ENCODE measurements around the gene DNAI2.
"Not testable (repeated sequence)": the region's sequence is repeated elsewhere in the genome, so short reads cannot be mapped to it uniquely, and the experiment has no call there.

Gene DNAI2

GRCh38 chr17:74245145-74245831 is 28.7 kb upstream of the DNAI2 start:
- DNase-seq (ENCODE audit: low spot score) = no peak

GRCh38 chr17:74245871-74246270 is 28.2 kb upstream of the DNAI2 start:
- DNase-seq (ENCODE audit: low spot score) = no peak

GRCh38 chr17:74249590-74250270 is 24.3 kb upstream of the DNAI2 start:
- DNase-seq (ENCODE audit: low spot score) = no peak

GRCh38 chr17:74250324-74250995 is 23.6 kb upstream of the DNAI2 start:
- no peak for DNase-seq (ENCODE audit: low spot score)

- DNase-seq (ENCODE audit: low spot score) = no peak
Measured at GRCh38 chr17:74251051-74251450, 23.0 kb upstream of the DNAI2 start.

GRCh38 chr17:74251569-74251968 is 22.5 kb upstream of the DNAI2 start:
- no peak for DNase-seq (ENCODE audit: low spot score)

- DNase-seq (ENCODE audit: low spot score) = no peak
Measured at GRCh38 chr17:74252211-74252610, 21.8 kb upstream of the DNAI2 start.

GRCh38 chr17:74253036-74253435 is 21.0 kb upstream of the DNAI2 start:
- DNase-seq (ENCODE audit: low spot score) = no peak

GRCh38 chr17:74257311-74257710 is 16.7 kb upstream of the DNAI2 start:
- DNase-seq (ENCODE audit: low spot score) = no peak

- DNase-seq (ENCODE audit: low spot score) = no peak
Measured at GRCh38 chr17:74259667-74260524, 14.1 kb upstream of the DNAI2 start.

- DNase-seq (ENCODE audit: low spot score) = no peak
Measured at GRCh38 chr17:74260525-74260850, 13.5 kb upstream of the DNAI2 start.

GRCh38 chr17:74262601-74263000 is 11.4 kb upstream of the DNAI2 start:
- DNase-seq (ENCODE audit: low spot score) = no peak

GRCh38 chr17:74267054-74267453 is 7.0 kb upstream of the DNAI2 start:
- not testable (repeated sequence) for DNase-seq (ENCODE audit: low spot score)

- DNase-seq (ENCODE audit: low spot score) = no peak
Measured at GRCh38 chr17:74267579-74267978, 6.5 kb upstream of the DNAI2 start.

GRCh38 chr17:74267987-74268499 is 6.0 kb upstream of the DNAI2 start:
- DNase-seq (ENCODE audit: low spot score) = no peak

- no peak for DNase-seq (ENCODE audit: low spot score)
Measured at GRCh38 chr17:74268558-74268957, 5.5 kb upstream of the DNAI2 start.

- no peak for DNase-seq (ENCODE audit: low spot score)
Measured at GRCh38 chr17:74270333-74270732, 3.7 kb upstream of the DNAI2 start.

- no peak for DNase-seq (ENCODE audit: low spot score)
Measured at GRCh38 chr17:74271281-74271680, 2.8 kb upstream of the DNAI2 start.

GRCh38 chr17:74271901-74272561 is 2.0 kb upstream of the DNAI2 start:
- DNase-seq (ENCODE audit: low spot score) = no peak

- DNase-seq (ENCODE audit: low spot score) = no peak
Measured at GRCh38 chr17:74272731-74273201, 1.3 kb upstream of the DNAI2 start.

- DNase-seq (ENCODE audit: low spot score) = no peak
Measured at GRCh38 chr17:74274709-74275340, 791 bp downstream of the DNAI2 start.

All from D341Med (cell line).